Measurements from ENCODE around the gene WDFY3.

The WDFY3 gene

DNA sequence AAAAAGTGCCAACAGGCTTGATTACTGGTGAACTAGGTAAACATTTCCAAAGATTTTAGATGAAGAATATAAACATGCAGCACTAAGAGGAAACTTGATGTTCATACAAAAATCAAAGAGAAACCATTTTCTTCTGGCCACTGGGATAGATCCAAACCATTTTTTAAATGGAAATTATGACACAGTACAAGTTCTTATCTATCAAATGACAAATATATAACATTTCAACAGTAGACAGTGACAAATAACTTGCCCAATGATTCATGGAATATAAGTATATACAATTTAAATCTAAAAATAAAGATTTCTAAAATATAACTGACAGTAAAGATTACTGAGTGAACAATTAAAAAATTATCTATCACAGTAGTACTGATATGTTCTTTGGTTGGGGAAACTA lies 232.5 kb downstream of the WDFY3 start:
- FAIRE-seq, result no peak
- DNase-seq (ENCODE audit: insufficient read length, low spot score), result no peak

GRCh38 chr4:84733343-84734033 lies 233.0 kb downstream of the WDFY3 start:
- DNase-seq (ENCODE audit: insufficient read length, low spot score) (no peak), FAIRE-seq (no peak)

- FAIRE-seq (no peak), DNase-seq (ENCODE audit: insufficient read length, low spot score) (no peak)
These were observed 236.1 kb downstream of the WDFY3 start for GRCh38 chr4:84730375-84730774.

DNA sequence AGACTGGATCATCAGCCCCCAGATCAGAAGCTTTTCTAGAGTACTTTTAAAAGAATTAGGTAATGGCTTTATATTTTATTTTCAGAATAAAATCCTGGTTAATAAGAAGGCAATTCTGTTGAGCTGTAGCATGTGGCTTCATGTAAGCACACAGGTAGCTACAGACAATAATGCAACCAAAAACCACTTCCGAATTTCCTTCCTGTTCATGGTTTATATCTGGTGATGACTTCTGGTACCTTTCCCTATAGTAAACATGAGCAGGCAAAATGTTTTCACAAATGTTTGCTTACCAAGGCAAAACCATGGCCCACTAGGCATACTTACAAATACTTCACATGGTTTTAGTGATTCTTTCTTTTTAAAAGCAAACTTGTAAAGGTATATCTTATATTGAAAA lies 239.0 kb downstream of the WDFY3 start:
- FAIRE-seq (no peak), DNase-seq (ENCODE audit: insufficient read length, low spot score) (no peak)

DNA sequence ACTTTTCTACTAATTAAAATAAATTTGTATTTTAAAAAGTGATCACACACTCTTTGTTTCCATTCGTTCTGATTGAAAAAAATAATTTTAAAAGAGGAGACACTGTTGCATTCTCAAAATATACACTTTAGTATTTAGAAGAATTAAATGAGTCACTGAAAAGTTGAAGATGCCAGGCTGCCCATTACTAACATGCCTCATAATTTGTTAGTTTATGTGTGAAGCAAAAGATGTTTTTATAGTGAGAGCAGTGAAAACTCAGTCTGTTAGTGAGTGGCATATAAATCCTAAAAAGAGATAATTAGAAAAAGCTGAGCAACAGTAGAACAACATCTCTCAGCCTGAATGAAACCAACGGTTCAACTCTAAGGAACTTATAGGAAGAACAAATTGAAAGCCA lies 240.1 kb downstream of the WDFY3 start:
- FAIRE-seq (no peak), DNase-seq (ENCODE audit: insufficient read length, low spot score) (no peak)

GRCh38 chr4:84722720-84723119 lies 243.8 kb downstream of the WDFY3 start:
- DNase-seq (ENCODE audit: insufficient read length, low spot score), result no peak
- FAIRE-seq, result no peak

DNA sequence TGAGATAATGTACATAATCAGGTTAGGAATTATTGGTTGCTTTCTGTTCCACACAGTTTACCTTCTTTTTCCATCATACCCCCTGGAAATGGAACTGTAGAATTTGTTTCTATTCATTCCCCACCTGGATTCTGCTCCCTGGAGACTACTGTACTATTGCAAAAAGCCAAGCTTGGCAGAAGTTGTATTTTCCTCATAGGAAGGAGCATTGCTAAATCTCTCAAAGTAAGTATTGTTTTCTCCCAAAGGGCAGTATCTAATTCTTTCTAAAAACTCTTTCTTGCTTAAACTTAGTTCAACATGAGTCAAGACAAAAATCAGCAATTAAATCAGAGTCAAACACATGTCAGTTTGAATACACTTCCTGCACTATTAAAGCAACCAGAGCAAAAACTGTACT lies 247.4 kb downstream of the WDFY3 start:
- FAIRE-seq (no peak), DNase-seq (ENCODE audit: insufficient read length, low spot score) (no peak)

- no peak for DNase-seq (ENCODE audit: insufficient read length, low spot score)
- no peak for FAIRE-seq
These were observed 247.8 kb downstream of the WDFY3 start for GRCh38 chr4:84718699-84719098.

GRCh38 chr4:84710548-84710947 lies 255.9 kb downstream of the WDFY3 start:
- no peak for FAIRE-seq
- no peak for DNase-seq (ENCODE audit: insufficient read length, low spot score)

GRCh38 chr4:84708406-84709135 lies 257.9 kb downstream of the WDFY3 start:
- DNase-seq (ENCODE audit: insufficient read length, low spot score) (no peak), FAIRE-seq (no peak)

- no peak for FAIRE-seq
- DNase-seq (ENCODE audit: insufficient read length, low spot score), result no peak
These were observed 260.2 kb downstream of the WDFY3 start for GRCh38 chr4:84706286-84706685.

DNA sequence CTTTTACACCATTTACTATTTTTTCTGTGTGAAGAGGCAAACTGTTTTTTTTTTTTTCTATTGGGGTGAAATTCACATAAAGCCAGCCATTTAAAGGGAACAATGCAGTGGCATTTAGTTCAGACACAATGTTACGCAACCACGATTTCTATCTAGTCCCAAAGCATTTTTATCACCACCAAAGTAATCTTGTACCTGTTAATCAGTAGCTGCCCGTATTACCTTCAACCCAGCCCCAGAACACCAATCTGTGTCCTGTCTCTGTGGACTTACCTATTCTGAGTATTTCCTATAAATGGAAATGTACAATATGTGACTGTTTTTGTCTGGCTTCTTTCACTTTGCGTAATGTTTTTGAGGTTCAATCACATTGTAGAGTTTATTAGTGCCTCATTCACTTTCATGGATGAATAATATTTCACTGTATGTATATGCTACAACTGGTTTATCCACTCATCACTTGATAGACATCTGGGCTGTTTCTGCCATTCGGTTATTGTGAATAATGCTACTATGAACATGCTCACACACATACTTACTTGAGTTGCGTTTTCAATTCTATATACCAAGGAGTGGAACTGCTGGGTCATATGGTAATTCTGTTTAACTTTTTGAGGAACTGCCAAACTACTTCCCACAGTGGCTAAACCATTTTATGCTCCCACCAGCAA lies 267.4 kb downstream of the WDFY3 start:
- FAIRE-seq (no peak), DNase-seq (ENCODE audit: insufficient read length, low spot score) (no peak)

- FAIRE-seq (no peak), DNase-seq (ENCODE audit: insufficient read length, low spot score) (no peak)
These were observed 268.8 kb downstream of the WDFY3 start for GRCh38 chr4:84697615-84698201.

DNA sequence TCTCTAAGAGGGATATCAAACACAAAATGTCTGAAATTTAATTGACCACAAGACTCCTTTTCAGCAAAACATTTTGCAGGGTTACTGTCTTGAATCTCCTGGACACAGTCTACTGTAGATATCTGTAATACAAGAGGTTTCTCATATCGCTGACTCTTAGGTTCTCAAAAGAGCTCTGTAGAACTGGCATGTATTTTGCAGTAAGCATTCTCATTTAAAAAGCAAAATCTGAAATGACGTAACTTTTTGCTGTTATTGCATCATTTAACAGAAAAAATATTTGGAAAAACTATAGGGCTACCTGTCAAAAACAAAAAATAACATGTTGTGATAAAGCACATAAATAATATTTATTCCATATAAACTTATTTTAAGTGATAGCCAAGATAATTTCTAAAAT lies 269.3 kb downstream of the WDFY3 start:
- DNase-seq (ENCODE audit: insufficient read length, low spot score) (no peak), FAIRE-seq (no peak)

DNA sequence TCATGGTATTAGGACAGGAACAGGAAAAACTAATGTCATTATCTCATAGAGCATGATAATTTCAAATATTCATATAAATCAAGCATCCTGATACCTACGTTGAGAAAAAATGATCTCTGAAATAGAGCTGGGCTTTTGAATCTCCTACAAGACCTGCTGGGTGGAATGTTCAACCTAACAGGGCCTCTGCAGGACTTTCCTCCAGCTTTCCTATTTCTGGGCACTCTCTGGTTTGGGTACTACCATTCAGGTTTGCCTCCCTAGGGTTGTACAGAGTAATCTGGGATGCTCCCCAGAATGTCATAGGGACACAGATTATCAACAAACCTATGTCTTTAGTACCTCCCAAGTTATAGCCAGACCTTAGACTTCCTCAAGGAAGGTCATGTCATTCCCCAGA lies 274.7 kb downstream of the WDFY3 start:
- FAIRE-seq (no peak), DNase-seq (ENCODE audit: insufficient read length, low spot score) (no peak)

GRCh38 chr4:84691170-84691691 lies 275.3 kb downstream of the WDFY3 start:
- no peak for FAIRE-seq
- peak; percentile 53 for DNase-seq (ENCODE audit: insufficient read length, low spot score)

DNA sequence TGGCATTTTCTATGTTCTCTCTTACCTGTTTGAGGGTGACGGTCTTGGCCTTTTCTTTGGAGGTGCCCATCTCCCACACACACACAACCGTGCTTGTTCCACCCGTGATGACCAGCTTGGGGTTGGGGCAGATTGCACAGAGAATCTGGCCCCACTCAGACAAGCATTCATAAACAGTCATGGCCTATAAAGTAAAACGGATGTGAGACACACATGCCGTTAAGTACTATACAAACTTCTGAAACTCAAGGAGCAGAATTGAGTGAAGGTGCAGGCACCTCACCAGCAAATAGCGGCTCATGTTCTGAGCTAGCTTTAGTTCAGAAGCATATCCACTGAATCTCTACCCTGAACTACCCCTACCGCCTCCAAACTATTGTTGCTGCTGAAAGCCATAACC lies 276.0 kb downstream of the WDFY3 start:
- FAIRE-seq, result no peak
- DNase-seq (ENCODE audit: insufficient read length, low spot score), result no peak

DNA sequence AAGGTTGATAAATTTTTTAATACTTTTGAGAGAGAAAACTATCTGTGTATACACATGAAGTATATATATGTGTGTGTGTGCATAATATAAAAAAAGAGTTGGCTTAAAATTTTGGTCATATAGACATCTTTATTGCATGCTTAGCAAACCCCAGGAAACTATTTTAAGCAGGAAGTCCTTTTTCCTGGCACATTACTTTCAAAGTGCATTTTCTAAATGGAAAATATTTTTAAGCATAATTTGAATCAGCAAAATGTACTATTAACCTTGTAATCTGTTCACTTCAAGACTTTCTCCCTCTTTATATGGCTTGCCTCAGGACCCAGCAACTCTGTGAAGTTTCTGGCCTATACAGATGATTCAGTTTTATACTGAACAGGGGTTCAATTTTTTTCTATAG lies 277.3 kb downstream of the WDFY3 start:
- no peak for DNase-seq (ENCODE audit: insufficient read length, low spot score)
- FAIRE-seq, result no peak

DNA sequence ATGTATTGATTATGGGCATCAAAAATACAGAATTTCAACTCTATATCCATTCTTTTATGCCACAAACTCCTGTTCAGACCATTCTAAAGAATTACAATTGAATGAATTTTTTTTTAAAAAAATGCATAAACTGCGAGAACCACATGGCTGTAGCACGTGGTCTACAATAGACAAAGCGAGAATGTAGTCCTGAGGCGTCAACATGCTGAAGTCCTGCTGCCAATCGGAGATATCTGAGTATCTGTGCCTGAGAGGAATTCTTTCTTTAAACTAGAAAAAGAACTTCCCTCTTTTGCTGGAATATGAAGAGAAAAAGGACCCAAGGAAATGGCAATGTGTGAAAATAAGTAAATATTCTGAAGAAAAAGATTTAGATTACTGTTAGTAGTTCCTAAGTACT lies 277.9 kb downstream of the WDFY3 start:
- FAIRE-seq, result no peak
- no peak for DNase-seq (ENCODE audit: insufficient read length, low spot score)

- DNase-seq (ENCODE audit: insufficient read length, low spot score), result no peak
- no peak for FAIRE-seq
These were observed 281.4 kb downstream of the WDFY3 start for GRCh38 chr4:84685105-84685504.

DNA sequence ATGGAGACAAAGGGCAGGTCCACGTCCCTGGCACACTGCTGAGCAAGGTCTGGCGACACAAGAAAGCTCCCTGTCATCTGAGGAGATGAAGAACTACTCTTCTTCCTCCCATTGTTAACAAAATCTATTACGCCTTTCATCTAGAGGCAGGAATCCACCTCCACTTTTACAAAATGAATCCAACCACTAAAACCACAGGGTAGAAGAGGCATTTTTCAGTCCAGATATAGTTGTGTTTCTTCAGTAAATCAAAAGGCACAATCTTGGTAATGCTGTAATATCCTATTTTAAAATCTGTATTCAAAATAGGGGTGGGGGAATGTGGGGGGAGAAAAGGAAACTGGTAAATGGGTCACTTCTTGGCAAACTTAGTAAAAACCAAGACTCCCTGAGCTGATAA lies 282.1 kb downstream of the WDFY3 start:
- DNase-seq (ENCODE audit: insufficient read length, low spot score) (no peak), FAIRE-seq (no peak)

Data from HTR-8/SVneo (cell line).